NCI-H146 treated with DMSO at 0.1 percent for 48 hours (cell line): ENCODE data around the gene PARP12.
"Not testable (repeated sequence)": the region's sequence is repeated elsewhere in the genome, so short reads cannot be mapped to it uniquely, and the experiment has no call there.

ENCODE experiments used
- DNase-seq: peaks from one replicate; lab custom pipeline; 2025; ENCODE audit not compliant: unreplicated experiment; lab: John Stamatoyannopoulos, UW

The PARP12 gene, protein sequence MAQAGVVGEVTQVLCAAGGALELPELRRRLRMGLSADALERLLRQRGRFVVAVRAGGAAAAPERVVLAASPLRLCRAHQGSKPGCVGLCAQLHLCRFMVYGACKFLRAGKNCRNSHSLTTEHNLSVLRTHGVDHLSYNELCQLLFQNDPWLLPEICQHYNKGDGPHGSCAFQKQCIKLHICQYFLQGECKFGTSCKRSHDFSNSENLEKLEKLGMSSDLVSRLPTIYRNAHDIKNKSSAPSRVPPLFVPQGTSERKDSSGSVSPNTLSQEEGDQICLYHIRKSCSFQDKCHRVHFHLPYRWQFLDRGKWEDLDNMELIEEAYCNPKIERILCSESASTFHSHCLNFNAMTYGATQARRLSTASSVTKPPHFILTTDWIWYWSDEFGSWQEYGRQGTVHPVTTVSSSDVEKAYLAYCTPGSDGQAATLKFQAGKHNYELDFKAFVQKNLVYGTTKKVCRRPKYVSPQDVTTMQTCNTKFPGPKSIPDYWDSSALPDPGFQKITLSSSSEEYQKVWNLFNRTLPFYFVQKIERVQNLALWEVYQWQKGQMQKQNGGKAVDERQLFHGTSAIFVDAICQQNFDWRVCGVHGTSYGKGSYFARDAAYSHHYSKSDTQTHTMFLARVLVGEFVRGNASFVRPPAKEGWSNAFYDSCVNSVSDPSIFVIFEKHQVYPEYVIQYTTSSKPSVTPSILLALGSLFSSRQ

GRCh38 chr7:140062528-140063299 lies at the start of gene PARP12:
PARP12 (minus strand) TSS chr7:140062951; CDS start chr7:140062847, 104 bp downstream.
- DNase-seq: peak; percentile 34

- not testable (repeated sequence) for DNase-seq
These were observed 46.0 kb upstream of the PARP12 start for GRCh38 chr7:140108777-140109176.

GRCh38 chr7:140096459-140096858 lies 33.7 kb upstream of the PARP12 start:
- DNase-seq: no peak

DNA sequence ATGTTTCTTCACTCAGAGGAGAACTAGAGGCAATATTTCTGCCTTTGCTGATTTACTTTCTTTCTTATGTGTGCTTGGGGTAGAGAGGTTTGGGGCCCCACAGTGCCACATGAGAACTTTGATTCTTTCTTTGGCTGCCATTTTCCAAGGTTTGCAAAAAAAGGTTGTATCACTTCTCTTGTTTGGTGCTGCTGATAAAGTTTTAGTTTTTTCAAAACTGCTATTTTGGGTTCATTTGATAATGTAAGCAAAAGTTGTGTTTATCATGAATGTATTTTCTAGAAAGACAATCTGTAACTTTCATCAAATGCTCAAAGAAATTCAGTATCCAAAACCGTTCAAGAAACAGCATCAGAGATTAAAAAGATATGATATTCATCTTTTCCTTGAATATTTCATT lies 30.6 kb upstream of the PARP12 start:
- no peak for DNase-seq

DNA sequence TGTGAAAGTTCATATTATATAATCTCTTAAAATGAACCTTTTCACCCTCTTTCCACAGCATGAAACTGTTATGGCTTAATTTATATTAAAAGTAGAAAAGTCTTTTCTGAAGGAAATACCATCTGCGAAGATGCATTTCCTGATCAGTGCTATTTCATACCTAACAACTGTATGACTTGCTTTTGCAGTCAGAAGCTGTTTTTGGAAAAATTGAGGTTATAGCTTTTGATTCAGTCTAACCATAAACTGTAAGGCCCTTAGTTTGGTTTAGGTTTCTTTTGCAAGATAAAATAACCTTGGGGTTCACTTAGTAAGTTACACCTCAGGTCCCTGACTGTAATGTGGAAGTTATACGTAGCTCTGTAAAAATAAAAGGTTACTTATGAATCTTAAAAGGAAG lies 22.7 kb upstream of the PARP12 start:
- DNase-seq: no peak

- no peak for DNase-seq
These were observed 22.2 kb upstream of the PARP12 start for GRCh38 chr7:140084972-140085371.

- no peak for DNase-seq
These were observed 21.4 kb upstream of the PARP12 start for GRCh38 chr7:140084142-140084655.

DNA sequence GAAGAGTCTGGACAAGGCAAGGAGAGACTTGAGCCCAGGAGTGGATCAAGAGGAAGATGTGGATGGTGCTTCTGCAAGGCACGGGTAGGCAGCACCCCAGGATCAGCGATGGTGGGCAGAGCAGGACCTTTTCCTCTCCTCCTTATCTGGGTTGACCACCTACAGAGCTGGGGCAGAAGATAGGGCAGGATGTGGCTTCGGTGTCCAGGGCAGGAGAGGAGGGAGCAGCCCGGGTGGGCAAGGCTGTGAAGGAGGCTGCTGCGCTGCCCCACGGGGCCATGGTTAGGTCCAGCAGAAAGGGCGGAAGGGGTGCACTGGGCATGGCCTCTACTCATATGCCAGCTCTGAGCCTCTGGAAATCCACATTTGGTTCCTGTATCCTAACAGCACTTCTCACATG lies 20.0 kb upstream of the PARP12 start:
- no peak for DNase-seq

DNA sequence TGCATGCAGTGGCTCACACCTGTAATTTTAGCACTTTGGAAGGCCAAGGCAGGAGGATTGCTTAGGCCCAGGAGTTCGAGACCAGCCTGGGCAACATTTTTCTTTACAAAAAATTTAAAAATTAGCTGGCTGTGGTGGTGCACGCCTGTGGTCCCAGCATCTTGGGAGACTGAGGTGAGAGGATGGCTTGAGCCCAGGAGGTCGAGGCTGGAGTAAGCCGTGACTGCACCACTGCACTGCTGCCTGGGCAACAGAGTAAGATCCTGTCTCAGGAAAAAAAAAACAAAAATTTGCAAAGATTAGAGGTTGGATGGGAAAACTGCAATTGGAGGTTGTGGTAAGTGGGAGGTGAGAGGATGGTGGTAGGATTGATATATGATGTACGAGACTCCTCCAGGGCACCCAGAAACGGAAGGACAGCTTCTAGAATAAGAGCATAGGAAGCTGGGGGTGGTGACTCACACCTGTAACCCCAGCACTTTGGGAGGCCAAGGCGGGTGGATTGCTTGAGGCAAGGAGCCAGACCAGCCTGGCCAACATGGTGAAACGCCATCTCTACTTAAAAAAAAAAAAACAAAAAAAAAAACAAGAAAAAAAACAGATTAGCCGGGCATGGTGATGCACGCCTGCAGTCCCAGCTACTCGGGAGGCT lies 19.1 kb upstream of the PARP12 start:
- no peak for DNase-seq

GRCh38 chr7:140080919-140081318 lies 18.2 kb upstream of the PARP12 start:
- no peak for DNase-seq

- no peak for DNase-seq
These were observed 16.4 kb upstream of the PARP12 start for GRCh38 chr7:140079121-140079536.

- DNase-seq: no peak
These were observed 15.6 kb upstream of the PARP12 start for GRCh38 chr7:140078392-140078791.

DNA sequence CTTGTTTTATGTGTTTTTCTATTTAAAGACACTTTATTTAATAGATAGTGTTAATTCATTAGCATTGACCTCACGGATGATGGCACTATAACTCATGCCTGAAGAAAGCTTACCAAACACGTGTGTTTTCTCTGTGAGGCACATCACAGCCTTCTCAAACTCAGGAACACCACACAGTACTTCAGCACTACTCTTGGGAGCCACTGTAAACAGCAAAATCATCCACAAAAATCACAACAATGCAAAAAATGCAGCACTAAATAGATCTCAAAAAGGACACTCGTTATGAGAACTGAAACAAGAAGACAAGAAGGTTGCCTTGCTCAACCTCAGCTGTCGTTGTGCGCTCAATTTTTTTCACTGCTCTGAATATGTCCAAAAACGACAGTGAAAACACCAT lies 12.0 kb upstream of the PARP12 start:
- DNase-seq: no peak

DNA sequence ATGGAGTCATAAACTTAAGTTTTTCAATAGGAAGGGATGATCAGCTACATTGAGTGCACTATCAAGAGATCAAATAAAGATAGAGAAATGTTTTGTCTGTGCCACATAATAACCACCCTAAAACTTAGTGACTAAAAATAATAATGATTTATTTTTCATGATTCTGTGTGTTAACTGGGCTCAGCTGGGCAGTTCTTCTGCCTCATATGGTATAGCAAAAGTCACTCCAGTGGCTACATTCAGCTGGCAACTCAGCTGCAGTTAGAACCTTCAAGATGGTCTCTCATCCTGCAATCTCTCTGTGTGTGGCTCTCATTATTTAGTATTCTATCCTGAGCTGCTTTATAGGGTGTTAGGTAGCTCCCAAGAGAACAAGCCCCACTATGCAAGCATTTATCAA lies 7.8 kb upstream of the PARP12 start:
- no peak for DNase-seq

DNA sequence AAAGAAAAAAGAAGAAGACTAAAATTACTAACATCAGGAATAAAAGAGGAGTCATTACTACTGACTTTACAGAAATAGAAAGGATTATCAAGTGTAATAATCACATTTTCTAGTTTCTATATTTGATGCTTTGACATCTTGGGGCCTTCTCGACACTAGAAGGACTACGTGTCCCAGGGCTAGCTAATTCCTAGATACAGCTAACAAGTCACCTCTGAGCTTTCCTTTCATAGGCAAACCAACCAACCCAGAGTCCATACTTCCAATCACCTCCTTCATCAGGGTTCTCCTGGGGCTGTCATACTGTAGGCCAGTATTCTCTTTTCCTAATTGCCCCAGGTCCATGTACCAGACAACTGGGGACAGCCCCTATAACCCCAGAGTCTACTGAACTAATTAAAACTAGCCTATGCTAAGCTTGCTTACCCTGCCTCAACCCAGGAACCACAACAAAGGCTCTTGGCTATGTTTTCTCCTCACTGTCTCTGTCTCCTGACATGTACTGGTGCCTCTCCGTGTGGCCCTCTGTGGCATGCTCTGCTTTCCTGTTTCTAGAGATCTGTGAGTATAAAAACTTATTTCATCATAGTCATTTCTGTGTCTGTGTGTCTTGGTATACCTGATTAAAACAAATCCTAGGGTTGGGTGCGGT lies 6.7 kb upstream of the PARP12 start:
- DNase-seq: no peak

DNA sequence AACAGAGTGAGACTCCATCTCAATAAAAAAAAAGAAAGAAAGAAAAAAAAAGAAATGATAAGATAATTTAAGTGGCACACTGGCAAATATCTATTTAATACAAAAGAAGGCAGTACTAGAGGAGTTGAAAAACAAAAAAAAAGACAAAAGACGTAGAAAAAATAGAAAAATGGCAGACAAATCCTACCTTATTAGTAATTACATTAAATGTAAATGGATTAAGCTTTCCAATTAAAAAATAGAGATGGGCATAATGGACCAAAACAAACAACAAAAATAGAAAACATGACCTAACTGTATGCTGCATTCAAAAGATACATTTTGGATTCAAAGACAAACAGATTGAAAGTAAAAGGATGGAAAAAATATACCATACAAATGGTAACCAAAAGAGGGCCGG lies 5.3 kb upstream of the PARP12 start:
- no peak for DNase-seq

- DNase-seq: no peak
These were observed 4.3 kb upstream of the PARP12 start for GRCh38 chr7:140067052-140067451.

- no peak for DNase-seq
These were observed 628 bp downstream of the PARP12 start for GRCh38 chr7:140062118-140062527.

DNA sequence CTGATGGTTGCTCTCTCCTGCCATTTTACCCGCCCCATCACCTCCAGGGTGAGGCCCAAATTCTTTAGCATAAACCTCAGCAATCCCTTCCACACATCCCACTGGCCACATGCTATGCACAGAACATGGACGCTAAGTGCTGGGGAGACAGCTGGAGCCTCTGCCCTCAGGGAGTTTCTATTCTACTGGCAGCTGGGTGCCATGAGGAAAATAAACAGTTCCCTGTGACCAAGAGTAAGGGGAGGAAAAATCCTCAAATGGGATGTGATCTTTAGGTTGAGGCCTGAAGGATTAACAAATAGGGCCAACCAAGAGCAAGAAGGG lies 1.2 kb downstream of the PARP12 start:
- no peak for DNase-seq

GRCh38 chr7:140060788-140061606 lies 1.8 kb downstream of the PARP12 start:
- no peak for DNase-seq
